Cerebellar cortex (tissue), 1 donor: ENCODE data around the gene VPS8.

ENCODE experiments used
- DNase-seq: peaks from one replicate; pipeline ENCODE4 v3.0.0-alpha.2; 2015; ENCODE audit warnings: low spot score

The VPS8 gene

GRCh38 chr3:184811034-184811433 lies 932 bp upstream of the VPS8 start:
- no peak for DNase-seq

- no peak for DNase-seq
Observed at GRCh38 chr3:184811663-184811998, 335 bp upstream of the VPS8 start.

GRCh38 chr3:184812662-184813042 lies 686 bp downstream of the VPS8 start:
- no peak for DNase-seq

- DNase-seq, result no peak
Observed at GRCh38 chr3:184813357-184813756, 1.4 kb downstream of the VPS8 start.

GRCh38 chr3:184814214-184814613 lies 2.2 kb downstream of the VPS8 start:
- no peak for DNase-seq

GRCh38 chr3:184815046-184815930 lies 3.3 kb downstream of the VPS8 start:
- no peak for DNase-seq

GRCh38 chr3:184816614-184817013 lies 4.6 kb downstream of the VPS8 start:
- no peak for DNase-seq

GRCh38 chr3:184820525-184820924 lies 8.6 kb downstream of the VPS8 start:
- DNase-seq, result no peak

- DNase-seq, result no peak
Observed at GRCh38 chr3:184821034-184821433, 9.1 kb downstream of the VPS8 start.

GRCh38 chr3:184822081-184822480 lies 10.1 kb downstream of the VPS8 start:
- DNase-seq, result no peak

GRCh38 chr3:184822654-184823053 lies 10.7 kb downstream of the VPS8 start:
- DNase-seq, result no peak

- DNase-seq, result no peak
Observed at GRCh38 chr3:184823990-184824389, 12.0 kb downstream of the VPS8 start.

GRCh38 chr3:184825121-184825820 lies 13.3 kb downstream of the VPS8 start:
- DNase-seq, result no peak

GRCh38 chr3:184827572-184827971 lies 15.6 kb downstream of the VPS8 start:
- DNase-seq, result no peak

- no peak for DNase-seq
Observed at GRCh38 chr3:184832044-184832443, 20.1 kb downstream of the VPS8 start.

GRCh38 chr3:184832903-184833302 lies 20.9 kb downstream of the VPS8 start:
- no peak for DNase-seq

GRCh38 chr3:184836090-184836822 lies 24.3 kb downstream of the VPS8 start:
- DNase-seq, result no peak

- DNase-seq, result no peak
Observed at GRCh38 chr3:184842433-184842832, 30.5 kb downstream of the VPS8 start.

GRCh38 chr3:184845819-184846218 lies 33.9 kb downstream of the VPS8 start:
- DNase-seq, result no peak

GRCh38 chr3:184846496-184846895 lies 34.5 kb downstream of the VPS8 start:
- no peak for DNase-seq

- no peak for DNase-seq
Observed at GRCh38 chr3:184848934-184849333, 37.0 kb downstream of the VPS8 start.

- DNase-seq, result no peak
Observed at GRCh38 chr3:184850201-184850600, 38.2 kb downstream of the VPS8 start.

GRCh38 chr3:184857099-184857498 lies 45.1 kb downstream of the VPS8 start:
- no peak for DNase-seq
